GM12878 (cell line): ENCODE measurements around the gene ZNF22. TPM values are rescaled to one million over a fixed set of nuclear protein-coding genes. Genes with fewer than 3 reads are reported as not detected.

Experiments
- ATAC-seq: fragments of 200-7000 bp; cut with Tn5 transposase; 3 replicates; pipeline ENCODE4 v1.9.1; 2020; ENCODE audit warnings: mild to moderate bottlenecking, moderate library complexity
- BruUV-seq: library from RNA; stranded (reverse); fragments of 400-500 nt; replicated peaks from 2 replicates; lab custom pipeline; 2021; lab: Mats Ljungman, UMichigan
- CTCF ChIA-PET: fragments of 300-600 bp; sonication (Branson Sonifier 250); formaldehyde crosslinking; extraction: SDS; loops from one replicate; lab custom pipeline; 2021; ENCODE audit warnings: inconsistent platforms; lab: Yijun Ruan, JAX
- POLR2A ChIA-PET: fragments of 350-600 bp; formaldehyde crosslinking; extraction: SDS; loops from one replicate; lab custom pipeline; 2021; ENCODE audit warnings: inconsistent platforms; lab: Charles Lee
- RAD21 ChIA-PET: fragments of 300-600 bp; sonication (Branson Sonifier 250); formaldehyde crosslinking; loops from one replicate; lab custom pipeline; 2023; ENCODE audit warnings: antibody characterized with exemption; ENCODE audit not compliant: unreplicated experiment; lab: Charles Lee
- SMC1A ChIA-PET: fragments of 300-600 bp; sonication (Branson Sonifier 250); formaldehyde crosslinking; loops from one replicate; lab custom pipeline; 2023; ENCODE audit not compliant: unreplicated experiment, uncharacterized antibody; lab: Charles Lee
- DNase-seq: peaks from one replicate; pipeline ENCODE4 v3.0.0-alpha.2; 2011; ENCODE audit warnings: low read depth, low spot score
- FAIRE-seq: peaks from 3 replicates; lab custom pipeline; 2011; peaks lifted over from hg19 to GRCh38; lab: Jason Lieb, UNC
- H2AFZ ChIP-seq: 2 replicates; pipeline ENCODE4 v1.6.0; 2011; ENCODE audit warnings: low read depth, low read length, control low read depth; ENCODE audit not compliant: control insufficient read depth
- H3K27ac ChIP-seq: 2 replicates; pipeline ENCODE4 v1.5.1; 2011; ENCODE audit warnings: control low read depth; ENCODE audit not compliant: control insufficient read depth, insufficient read depth
- H3K27me3 ChIP-seq, 2 experiments: replicated peaks in 1 of 2; 2 replicates each; pipeline versions ENCODE4 v1.6.0 to v1.6.1; 2011; ENCODE audit warnings: low read length in 1 of 2; ENCODE audit not compliant: control insufficient read depth in 2 of 2, insufficient read depth in 2 of 2
- H3K36me3 ChIP-seq, 2 experiments: 2 replicates each; pipeline ENCODE4 v1.5.1; 2011; ENCODE audit warnings: low read length in 1 of 2; ENCODE audit not compliant: control insufficient read depth in 2 of 2, insufficient read depth in 2 of 2
- H3K4me1 ChIP-seq: 2 replicates; pipeline ENCODE4 v1.6.1; 2011; ENCODE audit warnings: mild to moderate bottlenecking, low read length, moderate library complexity, mixed read lengths; ENCODE audit not compliant: control insufficient read depth, insufficient read depth
- H3K4me2 ChIP-seq: 2 replicates; pipeline ENCODE4 v1.6.0; 2011; ENCODE audit warnings: control low read depth; ENCODE audit not compliant: control insufficient read depth, insufficient read depth
- H3K4me3 ChIP-seq: fragments of 200-600 bp; sonication (generic); 2 replicates; pipeline ENCODE4 v1.5.1; 2016
- H3K79me2 ChIP-seq: 2 replicates; pipeline ENCODE4 v1.6.0; 2011; ENCODE audit warnings: low read length; ENCODE audit not compliant: control insufficient read depth, insufficient read depth
- H3K9ac ChIP-seq: 2 replicates; pipeline ENCODE4 v1.8.0; 2011; ENCODE audit warnings: low read length, control low read depth, mixed read lengths; ENCODE audit not compliant: control insufficient read depth, insufficient read depth
- H3K9me3 ChIP-seq: replicated peaks from 3 replicates; pipeline ENCODE4 v1.5.1; 2011; ENCODE audit warnings: mild to moderate bottlenecking, low read length; ENCODE audit not compliant: control insufficient read depth, insufficient read depth
- H4K20me1 ChIP-seq: 2 replicates; pipeline ENCODE4 v1.6.0; 2011; ENCODE audit not compliant: control insufficient read depth, insufficient read depth
- BACH1 ChIP-seq: fragments of 450-650 bp; IDR thresholded peaks from 2 replicates; pipeline ENCODE4 v1.6.1; 2017; ENCODE audit warnings: mild to moderate bottlenecking, borderline replicate concordance
- BCL11A ChIP-seq: IDR thresholded peaks from 2 replicates; pipeline ENCODE4 v1.6.1; 2011; ENCODE audit warnings: low read depth, low read length
- CHD4 ChIP-seq: fragments of 200-600 bp; sonication (generic); IDR thresholded peaks from 2 replicates; pipeline ENCODE4 v1.6.1; 2016; ENCODE audit warnings: mild to moderate bottlenecking
- CREB1 ChIP-seq: IDR thresholded peaks from 2 replicates; pipeline ENCODE4 v1.6.1; 2012; ENCODE audit warnings: low read depth, mild to moderate bottlenecking, inconsistent platforms
- FOXM1 ChIP-seq: IDR thresholded peaks from 2 replicates; pipeline ENCODE4 v1.6.1; 2012; ENCODE audit warnings: low read depth, mild to moderate bottlenecking, inconsistent platforms, low read length, moderate library complexity
- HDAC2 ChIP-seq: fragments of 200-600 bp; sonication (generic); IDR thresholded peaks from 2 replicates; pipeline ENCODE4 v1.6.1; 2017
- IKZF1 ChIP-seq: fragments of 450-650 bp; conservative IDR thresholded peaks from 2 replicates; pipeline ENCODE4 v1.6.1; 2017; ENCODE audit warnings: antibody characterized with exemption, mild to moderate bottlenecking
- IRF3 ChIP-seq: fragments of 450-650 bp; IDR thresholded peaks from 2 replicates; pipeline ENCODE4 v1.6.1; 2014; ENCODE audit warnings: mild to moderate bottlenecking
- JUNB ChIP-seq: IDR thresholded peaks from 2 replicates; pipeline ENCODE4 v1.6.1; 2016; ENCODE audit warnings: antibody characterized with exemption, mild to moderate bottlenecking
- KDM1A ChIP-seq: fragments of 200-600 bp; sonication (generic); IDR thresholded peaks from 2 replicates; pipeline ENCODE4 v1.6.1; 2016; ENCODE audit warnings: borderline replicate concordance
- MEF2B ChIP-seq: fragments of 450-650 bp; IDR thresholded peaks from 2 replicates; pipeline ENCODE4 v1.6.1; 2018; ENCODE audit warnings: mild to moderate bottlenecking, moderate library complexity; ENCODE audit not compliant: partially characterized antibody, poor library complexity, severe bottlenecking
- MLLT1 ChIP-seq: fragments of 450-650 bp; IDR thresholded peaks from 2 replicates; pipeline ENCODE4 v1.6.1; 2016; ENCODE audit warnings: mild to moderate bottlenecking
- RB1 ChIP-seq: fragments of 450-650 bp; formaldehyde crosslinking; IDR thresholded peaks from 2 replicates; pipeline ENCODE4 v1.6.1; 2017; ENCODE audit warnings: mild to moderate bottlenecking, borderline replicate concordance
- SREBF1 ChIP-seq: IDR thresholded peaks from 2 replicates; pipeline ENCODE4 v1.6.1; 2012; ENCODE audit warnings: mild to moderate bottlenecking, low read length
- TBL1XR1 ChIP-seq: IDR thresholded peaks from 2 replicates; pipeline ENCODE4 v1.6.1; 2012; ENCODE audit warnings: low read depth, low read length, improper control_type of control experiment
- TCF7 ChIP-seq: IDR thresholded peaks from 2 replicates; pipeline ENCODE4 v1.6.1; 2014; ENCODE audit warnings: antibody characterized with exemption, borderline replicate concordance
- WRNIP1 ChIP-seq: IDR thresholded peaks from 2 replicates; pipeline ENCODE4 v1.6.1; 2011; ENCODE audit warnings: low read depth, low read length, improper control_type of control experiment, borderline replicate concordance
- YBX1 ChIP-seq: fragments of 450-650 bp; IDR thresholded peaks from 2 replicates; pipeline ENCODE4 v1.6.1; 2016; ENCODE audit warnings: antibody characterized with exemption
- ZBED1 ChIP-seq: IDR thresholded peaks from 2 replicates; pipeline ENCODE4 v1.6.1; 2016; ENCODE audit warnings: borderline replicate concordance
- WGBS: methylation state at CpG from one replicate; pipeline ENCODE4 v1.1.6; 2016; ENCODE audit warnings: low lambda C conversion rate; ENCODE audit not compliant: insufficient replicate concordance, insufficient coverage; ENCODE audit errors: missing lambda C conversion rate; 5-methylcytosine and 5-hydroxymethylcytosine counted together
- in situ Hi-C: fragments of 300-500 bp; cut with MboI; formaldehyde crosslinking; loops from 9 replicates; pipeline ENCODE4 v1.14.3; 2018; ENCODE audit warnings: mixed read lengths
- intact Hi-C: fragments of 100-400 bp; cut with micrococcal nuclease; formaldehyde crosslinking; loops from one replicate; pipeline ENCODE4 v1.14.2; 2022; ENCODE audit not compliant: unreplicated experiment
- polyA plus RNA-seq, 11 experiments: library from polyadenylated mRNA; depleted of rRNA in 4 of 11; unstranded in 6 of 11; stranded (reverse) in 5 of 11; fragments of >200 nt; fragmentation: Nextera tagmentation in 4 of 11; fragmentation: Illumina TruSeq in 1 of 11; extraction: Ambion mirVana in 4 of 11; extraction: Trizol in 1 of 11; gene quantifications; 1 replicate in 1 of 11; 2 replicates in 10 of 11; pipeline versions ENCODE4 v1.2.1 to v1.2.3, GENCODE V29; 2011 to 2016; ENCODE audit warnings: inconsistent platforms in 2 of 11, missing spikeins in 2 of 11, low read depth in 1 of 11
- total RNA-seq, 4 experiments: library from RNA; depleted of rRNA in 3 of 4; stranded (reverse); fragments of >200 nt in 3 of 4; fragmentation: Illumina TruSeq in 1 of 4; extraction: Trizol in 1 of 4; gene quantifications; 2 replicates each; pipeline versions ENCODE4 v1.2.1 to v1.2.3, GENCODE V29; 2013 to 2021
- TF ChIP-seq, protein P1 (sequence below): IDR thresholded peaks from 2 replicates; pipeline ENCODE4 v1.6.1; 2012; ENCODE audit warnings: improper control_type of control experiment, low read depth, low read length; ENCODE audit not compliant: insufficient replicate concordance

Gene ZNF22
- total and polyA plus RNA-seq, 10 of the 15 experiments (the other 5 are each of a cell fraction or from before 2014, with no cell fraction given): 31.1 to 74.4 (median 43.8) TPM

DNA sequence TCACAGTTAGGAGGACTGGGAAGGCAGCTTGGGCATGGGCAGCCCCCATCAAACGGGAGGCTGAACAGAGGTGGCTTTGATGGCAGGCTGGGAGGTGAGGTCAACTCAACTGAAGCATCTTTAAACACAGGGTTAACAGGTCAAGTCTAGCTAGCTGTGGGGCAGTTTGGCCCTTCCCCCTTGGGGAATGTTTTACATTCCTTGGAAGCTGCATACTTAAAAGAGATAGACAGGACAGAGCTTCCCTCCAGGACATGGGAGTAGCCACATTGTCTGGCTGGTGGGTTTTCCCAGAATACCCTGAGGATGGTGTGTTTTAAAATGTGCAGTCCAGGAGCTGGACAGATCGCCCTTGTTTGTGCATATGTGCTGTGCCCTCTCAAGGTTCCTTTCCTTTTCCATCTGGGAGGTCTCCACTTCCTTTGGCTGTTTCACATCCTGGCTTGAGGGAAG, 47.9 kb upstream of the ZNF22 start:
- ATAC-seq (no peak), DNase-seq (no peak), FAIRE-seq (no peak)
- CTCF ChIA-PET: interaction anchor here (1.3 to 6.0 kb wide), 3 partner anchors 11 to 19 kb away, joined by 5 to 40 read pairs (median 6); no protein-coding TSS in a partner anchor
- SMC1A ChIA-PET: interaction anchor here (0.5 to 3.4 kb wide), 6 partner anchors 9 to 1018 kb away, joined by 3 to 22 read pairs (median 4); no protein-coding TSS in a partner anchor
- RAD21 ChIA-PET: interaction anchor here (0.7 to 1.6 kb wide), 3 partner anchors 9 to 20 kb away, joined by 3 to 4 read pairs (median 3); no protein-coding TSS in a partner anchor
- no peak for TF ChIP-seq WRNIP1
- no peak for TF ChIP-seq ZBED1
- TF ChIP-seq BCL11A: no peak
- no peak for TF ChIP-seq CREB1
- TF ChIP-seq RB1: no peak
- TF ChIP-seq YBX1: no peak
- no peak for TF ChIP-seq TBL1XR1
- no peak for TF ChIP-seq MLLT1
- no peak for TF ChIP-seq HDAC2
- no peak for TF ChIP-seq TCF7
- TF ChIP-seq FOXM1: no peak
- no peak for TF ChIP-seq BACH1
- TF ChIP-seq IRF3: no peak
- no peak for TF ChIP-seq IKZF1
- TF ChIP-seq CHD4: no peak
- TF ChIP-seq, protein P1, sequence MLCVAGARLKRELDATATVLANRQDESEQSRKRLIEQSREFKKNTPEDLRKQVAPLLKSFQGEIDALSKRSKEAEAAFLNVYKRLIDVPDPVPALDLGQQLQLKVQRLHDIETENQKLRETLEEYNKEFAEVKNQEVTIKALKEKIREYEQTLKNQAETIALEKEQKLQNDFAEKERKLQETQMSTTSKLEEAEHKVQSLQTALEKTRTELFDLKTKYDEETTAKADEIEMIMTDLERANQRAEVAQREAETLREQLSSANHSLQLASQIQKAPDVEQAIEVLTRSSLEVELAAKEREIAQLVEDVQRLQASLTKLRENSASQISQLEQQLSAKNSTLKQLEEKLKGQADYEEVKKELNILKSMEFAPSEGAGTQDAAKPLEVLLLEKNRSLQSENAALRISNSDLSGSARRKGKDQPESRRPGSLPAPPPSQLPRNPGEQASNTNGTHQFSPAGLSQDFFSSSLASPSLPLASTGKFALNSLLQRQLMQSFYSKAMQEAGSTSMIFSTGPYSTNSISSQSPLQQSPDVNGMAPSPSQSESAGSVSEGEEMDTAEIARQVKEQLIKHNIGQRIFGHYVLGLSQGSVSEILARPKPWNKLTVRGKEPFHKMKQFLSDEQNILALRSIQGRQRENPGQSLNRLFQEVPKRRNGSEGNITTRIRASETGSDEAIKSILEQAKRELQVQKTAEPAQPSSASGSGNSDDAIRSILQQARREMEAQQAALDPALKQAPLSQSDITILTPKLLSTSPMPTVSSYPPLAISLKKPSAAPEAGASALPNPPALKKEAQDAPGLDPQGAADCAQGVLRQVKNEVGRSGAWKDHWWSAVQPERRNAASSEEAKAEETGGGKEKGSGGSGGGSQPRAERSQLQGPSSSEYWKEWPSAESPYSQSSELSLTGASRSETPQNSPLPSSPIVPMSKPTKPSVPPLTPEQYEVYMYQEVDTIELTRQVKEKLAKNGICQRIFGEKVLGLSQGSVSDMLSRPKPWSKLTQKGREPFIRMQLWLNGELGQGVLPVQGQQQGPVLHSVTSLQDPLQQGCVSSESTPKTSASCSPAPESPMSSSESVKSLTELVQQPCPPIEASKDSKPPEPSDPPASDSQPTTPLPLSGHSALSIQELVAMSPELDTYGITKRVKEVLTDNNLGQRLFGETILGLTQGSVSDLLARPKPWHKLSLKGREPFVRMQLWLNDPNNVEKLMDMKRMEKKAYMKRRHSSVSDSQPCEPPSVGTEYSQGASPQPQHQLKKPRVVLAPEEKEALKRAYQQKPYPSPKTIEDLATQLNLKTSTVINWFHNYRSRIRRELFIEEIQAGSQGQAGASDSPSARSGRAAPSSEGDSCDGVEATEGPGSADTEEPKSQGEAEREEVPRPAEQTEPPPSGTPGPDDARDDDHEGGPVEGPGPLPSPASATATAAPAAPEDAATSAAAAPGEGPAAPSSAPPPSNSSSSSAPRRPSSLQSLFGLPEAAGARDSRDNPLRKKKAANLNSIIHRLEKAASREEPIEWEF: no peak
- TF ChIP-seq JUNB: no peak
- TF ChIP-seq MEF2B: no peak
- no peak for TF ChIP-seq KDM1A
- no peak for TF ChIP-seq SREBF1
- Histone ChIP-seq H3K4me3 (no peak overlapping the region), H3K79me2 (peaks cover 5% of the 10 kb centered on the region), H3K27ac (no peak overlapping the region), H3K4me1 (peaks cover 32% of the 10 kb centered on the region), H3K36me3 (no peaks in the 10 kb centered on the region), H3K4me2 (no peak overlapping the region), H3K27me3 (no peaks in the 10 kb centered on the region), H3K9ac (no peak overlapping the region), H4K20me1 (no peaks in the 10 kb centered on the region), H2AFZ (no peak overlapping the region), H3K9me3 (no peaks in the 10 kb centered on the region)
- BruUV-seq: no TSS peak
- intact Hi-C loops: no loop called here
- in situ Hi-C loops: loop anchor here (25.0 kb wide), 1 partner anchor 1791 kb away; no protein-coding TSS in a partner anchor
- POLR2A ChIA-PET: interaction anchor here (0.8 to 1.7 kb wide), 5 partner anchors 9 to 24 kb away, joined by 3 to 7 read pairs (median 5); no protein-coding TSS in a partner anchor
- 93% methylated on average over 2 of the region's 2 CpGs for WGBS
